ENCODE results near the gene DEPDC5. TPM values are rescaled to one million over a fixed set of nuclear protein-coding genes. Genes with fewer than 3 reads are reported as not detected.
A peak's percentile ranks its signal among the peaks of the same experiment; 100 is the strongest.

DEPDC5 gene
- total RNA-seq, 1 donor from 2014 or later = 14.8 TPM

GRCh38 chr22:31733580-31734079 lies 20.2 kb upstream of the DEPDC5 start:
- Mint-ChIP-seq H3K4me1 (ENCODE audit: low read depth) (peaks cover 15% of the 10 kb centered on the region), H3K4me3 (ENCODE audit: unreplicated experiment) (no peak overlapping the region), H3K36me3 (ENCODE audit: low read depth) (peaks cover 5% of the 10 kb centered on the region), H3K27me3 (ENCODE audit: low read depth) (no peaks in the 10 kb centered on the region), H3K27ac (ENCODE audit: unreplicated experiment) (no peak overlapping the region), H3K9me3 (ENCODE audit: low read depth) (no peaks in the 10 kb centered on the region)
- DNase-seq (ENCODE audit: low spot score) = no peak
- no peak for TF ChIP-seq CTCF (IDR thresholded peaks at IDR 0.05)

GRCh38 chr22:31734512-31734911 lies 19.3 kb upstream of the DEPDC5 start:
- H3K9me3 Mint-ChIP-seq (ENCODE audit: low read depth) = no peaks in the 10 kb centered on the region
- H3K4me1 Mint-ChIP-seq (ENCODE audit: low read depth) = peaks cover 20% of the 10 kb centered on the region
- peak overlapping the region; percentile 59 for H3K27ac Mint-ChIP-seq (ENCODE audit: unreplicated experiment)
- no peak for DNase-seq (ENCODE audit: low spot score)
- H3K36me3 Mint-ChIP-seq (ENCODE audit: low read depth) = peaks cover 5% of the 10 kb centered on the region
- no peak overlapping the region for H3K4me3 Mint-ChIP-seq (ENCODE audit: unreplicated experiment)
- TF ChIP-seq CTCF (IDR thresholded peaks at IDR 0.05) = no peak
- H3K27me3 Mint-ChIP-seq (ENCODE audit: low read depth) = no peaks in the 10 kb centered on the region

GRCh38 chr22:31736458-31736857 lies 17.4 kb upstream of the DEPDC5 start:
- Mint-ChIP-seq H3K27ac (ENCODE audit: unreplicated experiment) (no peak overlapping the region), H3K4me1 (ENCODE audit: low read depth) (peaks cover 24% of the 10 kb centered on the region), H3K27me3 (ENCODE audit: low read depth) (no peaks in the 10 kb centered on the region), H3K4me3 (ENCODE audit: unreplicated experiment) (no peak overlapping the region), H3K9me3 (ENCODE audit: low read depth) (no peaks in the 10 kb centered on the region), H3K36me3 (ENCODE audit: low read depth) (peaks cover 8% of the 10 kb centered on the region)
- no peak for TF ChIP-seq CTCF (IDR thresholded peaks at IDR 0.05)
- no peak for DNase-seq (ENCODE audit: low spot score)

GRCh38 chr22:31737932-31738331 lies 15.9 kb upstream of the DEPDC5 start:
- Mint-ChIP-seq H3K36me3 (ENCODE audit: low read depth) (peaks cover 8% of the 10 kb centered on the region), H3K4me3 (ENCODE audit: unreplicated experiment) (no peak overlapping the region), H3K27me3 (ENCODE audit: low read depth) (no peaks in the 10 kb centered on the region), H3K9me3 (ENCODE audit: low read depth) (no peaks in the 10 kb centered on the region), H3K27ac (ENCODE audit: unreplicated experiment) (no peak overlapping the region), H3K4me1 (ENCODE audit: low read depth) (peaks cover 24% of the 10 kb centered on the region)
- TF ChIP-seq CTCF (IDR thresholded peaks at IDR 0.05) = no peak
- DNase-seq (ENCODE audit: low spot score) = no peak

GRCh38 chr22:31738566-31738965 lies 15.3 kb upstream of the DEPDC5 start:
- Mint-ChIP-seq H3K4me3 (ENCODE audit: unreplicated experiment) (no peak overlapping the region), H3K9me3 (ENCODE audit: low read depth) (no peaks in the 10 kb centered on the region), H3K4me1 (ENCODE audit: low read depth) (peaks cover 24% of the 10 kb centered on the region), H3K27me3 (ENCODE audit: low read depth) (no peaks in the 10 kb centered on the region), H3K36me3 (ENCODE audit: low read depth) (peaks cover 8% of the 10 kb centered on the region), H3K27ac (ENCODE audit: unreplicated experiment) (peak overlapping the region; percentile 0)
- no peak for DNase-seq (ENCODE audit: low spot score)
- no peak for TF ChIP-seq CTCF (IDR thresholded peaks at IDR 0.05)

Measured in chondrocyte (in vitro differentiated cells).